NOMO-1 (cell line): ENCODE measurements around the gene ERF.
A peak's percentile ranks its signal among the peaks of the same experiment; 100 is the strongest.

ENCODE experiments used
- DNase-seq, 2 experiments: peaks; one replicate each; lab custom pipeline; 2025; ENCODE audit not compliant: unreplicated experiment in 2 of 2; lab: John Stamatoyannopoulos, UW

ERF gene

DNA sequence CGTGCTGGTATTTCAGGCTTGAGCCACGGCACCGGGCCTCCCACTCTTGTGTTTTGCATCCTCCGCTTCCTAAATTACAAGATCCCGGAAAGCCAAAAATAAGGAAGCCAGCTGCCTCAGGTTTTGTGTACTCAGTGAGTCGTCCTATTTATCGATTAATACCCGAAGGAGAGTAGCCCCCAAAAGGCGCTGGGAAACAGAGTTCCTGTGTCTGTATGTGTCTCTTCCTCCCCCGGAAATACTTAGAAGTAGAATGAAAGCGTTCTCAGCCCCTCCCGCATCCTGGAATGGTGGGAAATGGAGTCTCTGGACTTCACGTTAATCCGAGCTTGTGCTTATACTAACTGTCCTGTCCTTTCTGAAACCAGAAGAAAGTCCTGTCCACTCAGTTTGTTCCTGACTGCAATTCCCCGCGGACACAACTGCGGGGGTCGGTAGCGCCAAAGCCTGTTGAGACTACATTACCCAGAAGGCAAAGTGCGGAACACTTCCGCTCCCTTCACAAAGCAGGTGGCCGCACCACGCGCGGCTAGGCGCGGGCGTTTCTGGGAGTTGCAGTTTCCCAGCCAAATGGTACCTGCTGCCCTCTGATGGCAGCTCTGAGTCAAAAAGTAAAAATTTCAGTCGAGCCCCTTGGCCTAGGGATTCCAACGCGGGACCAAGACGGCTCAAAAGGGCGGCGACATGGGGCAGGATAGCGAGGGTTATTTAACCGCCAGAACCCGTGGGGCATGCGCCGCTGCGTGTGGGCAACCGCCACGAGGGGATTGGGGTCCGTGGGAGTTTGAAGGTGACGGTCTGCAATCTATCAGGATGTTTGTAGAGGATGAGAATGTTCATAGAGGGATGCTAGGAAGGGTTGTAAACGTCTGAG is 10.3 kb downstream of the ERF start:
- peak; percentile 95 for DNase-seq

DNA sequence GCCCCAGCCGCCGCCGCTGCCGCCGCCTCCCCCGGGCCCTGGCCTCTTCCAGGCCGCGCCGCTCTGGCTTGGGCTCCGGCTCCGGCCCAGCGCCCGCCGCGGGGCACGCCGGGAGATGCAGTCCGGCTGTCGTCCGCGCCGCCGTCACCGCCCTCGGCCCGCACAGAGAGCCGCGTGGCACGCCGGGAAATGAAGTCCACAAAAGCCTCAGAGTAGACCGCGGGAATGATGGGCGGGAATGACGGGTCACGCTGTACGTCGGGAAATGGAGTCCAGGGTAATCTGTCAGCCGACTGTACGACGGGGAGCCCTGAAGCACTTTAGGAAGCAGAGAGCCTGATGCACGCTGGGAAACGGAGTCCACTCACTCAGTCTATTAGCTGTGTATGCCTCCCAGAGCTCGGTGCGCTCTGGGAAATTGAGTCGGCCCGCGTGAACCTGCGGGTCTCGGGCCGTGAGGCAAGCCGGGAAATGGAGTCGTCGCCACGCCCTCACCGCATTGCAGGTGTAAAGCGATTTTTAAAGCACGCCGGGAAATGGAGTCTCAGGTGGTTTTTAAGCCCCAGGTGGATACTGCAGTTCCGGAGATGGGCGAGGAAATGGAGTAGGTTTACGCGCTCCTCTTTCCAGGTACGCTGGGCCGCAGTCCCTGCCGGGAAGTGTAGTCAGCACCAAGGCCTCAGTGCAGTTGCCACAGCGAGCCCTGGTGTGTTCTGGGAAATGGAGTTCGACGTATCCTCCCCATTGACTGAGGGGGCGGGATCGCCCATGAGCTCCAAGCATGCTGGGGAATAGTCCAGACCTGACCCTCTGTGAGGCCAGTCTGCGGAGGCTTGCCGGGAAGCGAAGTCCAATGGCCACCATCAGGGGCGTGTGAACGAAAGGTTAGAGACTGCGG is 12.2 kb downstream of the ERF start, which contains the start of gene GSK3A:
Gene GSK3A, minus strand, starts transcription at position 91 of the 898 bp plus-strand sequence. CDS start 137 bp downstream, outside the sequence.
- peak; percentile 97 to 99 for DNase-seq

GRCh38 chr19:42242069-42242511 is 12.8 kb downstream of the ERF start:
- no peak for DNase-seq

DNA sequence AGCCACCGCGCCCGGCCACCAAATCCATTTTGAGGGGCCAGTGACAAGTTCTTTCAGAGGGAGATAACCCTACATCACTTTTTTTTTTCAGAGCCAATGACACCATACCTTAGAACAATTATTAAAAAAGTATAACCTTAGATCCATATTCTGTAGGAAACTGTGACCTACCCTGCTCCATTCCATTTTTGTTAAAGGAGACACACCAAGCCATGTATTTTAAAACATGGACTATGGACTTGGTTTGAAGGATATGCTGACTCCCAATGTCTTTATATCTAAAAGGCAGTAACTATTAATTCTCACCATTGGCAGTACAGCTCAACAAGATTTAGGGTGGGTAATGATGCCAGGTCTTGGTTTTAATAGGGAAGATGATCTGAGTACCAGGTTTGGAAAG is 13.6 kb downstream of the ERF start:
- no peak for DNase-seq

DNA sequence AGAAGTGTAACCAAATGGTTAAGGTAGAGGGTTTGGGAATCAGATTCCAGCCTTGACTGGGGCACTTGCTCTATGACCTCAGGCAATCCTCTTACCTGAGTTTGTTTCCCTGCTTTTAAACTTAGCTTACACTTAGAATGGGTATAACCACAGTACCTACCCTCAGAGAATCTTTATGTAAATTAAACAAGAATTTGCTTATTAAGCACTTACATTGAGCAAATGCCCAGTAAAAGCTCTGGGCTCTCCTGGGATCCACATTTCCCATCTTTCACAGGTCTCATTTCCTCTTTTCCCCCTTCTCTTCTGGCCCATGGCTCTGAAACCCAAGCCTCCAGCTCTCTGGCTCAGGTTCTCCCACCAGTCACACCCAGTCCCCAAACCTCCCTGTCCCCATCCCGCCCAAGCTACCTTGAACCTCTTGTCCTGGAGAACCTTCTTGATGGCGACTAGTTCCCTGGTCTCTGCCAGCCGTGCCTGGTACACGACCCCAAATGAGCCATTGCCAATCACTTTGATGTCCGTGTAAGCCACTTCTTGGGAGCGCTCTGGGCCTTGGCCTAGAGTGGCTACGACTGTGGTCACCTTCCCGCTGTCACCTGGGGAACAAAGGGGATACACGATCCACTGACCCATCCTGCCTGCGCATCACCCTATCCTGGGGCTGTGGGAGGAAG is 15.2 kb downstream of the ERF start:
- DNase-seq = no peak

DNA sequence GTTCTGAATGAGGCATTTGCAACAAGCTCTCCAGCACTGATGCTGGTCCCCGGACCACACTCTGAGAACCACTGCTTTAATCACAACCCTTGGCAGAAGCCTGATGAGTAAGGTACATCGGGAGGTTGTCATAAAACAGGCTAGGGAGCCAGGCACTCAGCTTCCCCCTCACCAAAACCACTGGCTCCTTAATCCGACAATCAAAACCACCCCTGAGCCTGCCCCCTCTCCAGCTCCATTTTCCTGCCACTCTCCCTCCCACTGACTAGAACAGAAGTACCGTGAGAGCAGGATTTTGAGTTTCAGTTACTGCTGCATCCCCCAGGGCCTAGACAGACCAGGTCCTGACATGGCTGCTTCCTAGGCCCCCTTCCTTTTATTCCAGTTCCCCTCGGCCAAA is 19.7 kb downstream of the ERF start:
- DNase-seq = no peak

DNA sequence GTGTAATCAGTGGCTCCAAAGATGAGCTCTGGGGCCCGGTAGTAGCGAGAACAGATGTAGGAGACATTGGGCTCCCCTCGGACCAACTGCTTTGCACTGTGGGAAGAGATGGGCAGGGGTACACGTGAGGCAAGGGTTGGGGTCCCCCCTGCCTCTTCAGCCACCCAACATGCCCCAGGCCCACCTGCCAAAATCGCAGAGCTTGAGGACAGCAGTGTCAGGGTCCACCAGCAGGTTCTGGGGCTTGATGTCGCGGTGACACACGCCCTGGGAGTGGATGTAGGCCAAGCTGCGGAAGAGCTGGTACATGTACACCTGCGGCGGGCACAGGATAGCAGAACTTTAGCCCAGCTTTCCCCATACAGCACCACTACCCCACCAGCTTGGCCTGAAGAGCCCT is 20.6 kb downstream of the ERF start:
- no peak for DNase-seq

DNA sequence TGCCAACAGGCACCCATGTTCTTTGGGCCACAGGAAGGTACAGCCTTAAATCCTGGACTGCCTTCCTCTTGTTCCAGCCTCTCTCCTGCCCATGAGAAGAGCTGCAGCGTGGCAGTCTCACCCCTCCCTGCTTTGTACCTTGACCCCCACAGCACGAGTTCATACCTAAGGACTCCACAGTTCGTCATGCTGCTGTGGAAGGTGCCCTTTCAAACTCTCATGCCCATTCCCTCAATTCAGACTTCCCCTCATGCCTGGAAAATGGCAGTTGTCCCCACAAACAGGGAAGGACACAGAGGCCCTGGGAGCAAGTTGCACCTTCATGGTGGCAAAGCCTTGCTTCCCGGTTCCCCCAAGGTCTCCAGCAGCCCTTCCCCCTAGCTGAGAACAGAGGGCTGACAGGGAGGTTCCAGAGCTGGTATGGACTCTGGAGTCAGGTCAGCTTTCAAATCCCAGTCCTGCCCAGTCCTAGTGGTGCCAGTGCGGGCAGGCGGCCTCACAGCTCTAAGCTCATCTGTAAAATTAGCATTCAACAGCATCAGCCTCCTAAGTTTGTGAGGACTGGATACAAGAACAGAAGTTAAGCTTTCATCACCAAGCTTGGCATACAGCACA is 21.1 kb downstream of the ERF start:
- no peak for DNase-seq

- no peak for DNase-seq
These were observed 21.8 kb downstream of the ERF start for GRCh38 chr19:42233106-42233505.

DNA sequence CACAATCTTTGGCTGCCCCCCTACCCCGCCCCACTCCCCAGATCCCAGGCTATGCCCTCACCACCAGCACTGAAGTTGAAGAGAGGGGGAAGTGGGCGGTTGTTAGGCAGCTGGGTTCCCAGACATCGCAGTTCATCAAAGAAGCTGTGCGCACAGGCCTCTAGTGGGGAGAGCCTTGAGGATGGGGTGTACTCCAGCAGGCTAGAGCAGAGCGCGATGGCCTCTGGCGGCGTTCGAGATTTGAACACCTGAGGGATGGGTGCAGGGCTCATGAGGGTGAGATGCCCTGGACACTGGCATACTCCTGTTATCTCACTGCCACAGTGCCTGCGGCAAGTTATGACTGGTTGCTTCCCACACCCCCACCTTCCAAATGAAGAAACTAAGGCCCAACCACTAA is 22.5 kb downstream of the ERF start:
- DNase-seq = no peak

DNA sequence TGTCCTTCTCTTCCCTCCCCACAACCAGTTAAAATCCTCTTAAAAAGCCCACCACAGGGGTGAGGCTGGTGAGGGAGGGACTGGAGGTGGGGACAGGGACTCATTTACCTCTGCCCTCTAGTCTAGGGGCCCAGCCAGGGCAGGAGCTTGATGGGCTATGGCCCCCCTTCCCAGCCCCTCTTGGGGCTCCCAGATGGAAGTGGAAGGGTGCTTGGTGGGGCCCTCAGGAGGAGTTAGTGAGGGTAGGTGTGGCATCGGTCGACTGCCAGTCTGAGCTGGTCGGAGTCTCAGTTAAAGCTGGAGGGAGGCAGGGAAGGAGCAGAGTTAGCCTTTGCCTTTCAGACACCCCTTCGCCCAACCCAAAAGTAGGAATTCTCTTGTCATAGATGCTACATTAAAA is 24.4 kb downstream of the ERF start:
- DNase-seq = no peak

DNA sequence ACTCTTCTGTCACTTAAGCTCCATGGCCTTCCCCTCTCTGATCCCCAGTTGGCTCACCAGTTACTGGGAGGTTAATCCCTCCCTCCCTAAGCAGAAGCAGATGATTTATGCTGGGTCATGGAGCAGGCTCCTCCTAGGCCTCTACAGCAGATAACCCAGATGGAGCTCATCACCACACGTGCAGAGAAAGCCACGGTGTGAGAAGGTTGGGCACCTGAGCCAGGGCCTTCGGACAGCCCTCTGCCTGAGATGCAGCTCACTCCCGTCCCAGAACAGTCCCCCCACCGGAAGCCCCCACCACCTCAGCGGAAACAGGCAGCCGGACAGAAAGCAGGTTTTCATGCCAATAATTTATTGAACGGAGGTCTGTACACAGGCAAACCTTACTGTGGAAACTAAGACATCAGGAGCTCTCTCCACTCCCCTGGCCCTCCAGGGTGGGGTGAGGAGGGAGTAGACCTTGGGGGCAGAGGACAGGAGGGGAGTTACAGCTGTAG is 25.0 kb downstream of the ERF start:
- DNase-seq = no peak

DNA sequence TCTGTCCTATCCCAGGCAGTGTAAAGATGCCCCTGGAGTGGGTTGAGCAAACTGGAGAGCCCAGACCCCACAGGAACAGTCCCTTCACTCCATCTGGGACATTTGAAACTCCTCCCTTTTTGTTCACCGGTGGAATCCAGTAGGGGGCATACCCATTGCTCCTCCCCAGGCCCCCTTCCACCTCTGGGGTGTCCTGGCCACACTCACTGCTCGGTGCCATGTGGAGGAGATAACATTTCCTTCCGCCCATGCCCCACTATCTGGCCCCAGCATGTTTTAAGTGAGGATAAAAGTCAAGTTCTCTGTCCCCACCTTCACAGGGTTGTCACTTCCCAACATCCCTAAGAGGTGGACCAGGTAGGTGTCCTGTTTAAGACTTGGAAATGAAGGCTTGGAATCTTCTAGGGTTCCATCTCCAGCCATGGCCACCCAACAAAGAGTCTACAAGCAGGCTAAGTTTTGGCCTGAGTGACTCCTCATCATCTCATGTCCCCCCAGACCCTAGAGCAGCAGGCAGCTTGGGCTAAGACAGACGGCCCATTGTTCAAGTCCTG is 25.6 kb downstream of the ERF start:
- DNase-seq = no peak

- DNase-seq = no peak
These were observed 26.3 kb downstream of the ERF start for GRCh38 chr19:42228641-42229040.

GRCh38 chr19:42226886-42227285 is 28.0 kb downstream of the ERF start:
- DNase-seq = no peak

DNA sequence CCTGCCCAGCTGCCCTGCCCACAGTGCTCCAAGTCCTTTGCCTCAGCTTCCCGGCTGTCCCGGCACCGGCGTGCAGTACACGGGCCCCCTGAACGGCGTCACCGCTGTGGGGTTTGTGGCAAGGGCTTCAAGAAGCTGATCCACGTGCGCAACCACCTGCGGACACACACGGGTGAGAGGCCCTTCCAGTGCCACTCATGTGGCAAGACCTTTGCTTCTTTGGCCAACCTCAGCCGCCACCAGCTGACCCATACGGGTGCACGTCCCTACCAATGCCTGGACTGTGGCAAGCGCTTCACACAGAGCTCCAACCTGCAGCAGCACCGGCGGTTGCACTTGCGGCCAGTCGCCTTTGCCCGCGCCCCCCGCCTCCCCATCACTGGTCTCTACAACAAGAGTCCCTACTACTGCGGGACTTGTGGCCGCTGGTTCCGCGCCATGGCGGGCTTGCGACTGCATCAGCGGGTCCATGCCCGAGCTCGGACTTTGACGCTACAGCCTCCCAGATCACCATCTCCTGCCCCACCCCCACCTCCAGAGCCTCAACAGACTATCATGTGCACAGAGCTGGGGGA is 29.1 kb downstream of the ERF start:
- DNase-seq = no peak

DNA sequence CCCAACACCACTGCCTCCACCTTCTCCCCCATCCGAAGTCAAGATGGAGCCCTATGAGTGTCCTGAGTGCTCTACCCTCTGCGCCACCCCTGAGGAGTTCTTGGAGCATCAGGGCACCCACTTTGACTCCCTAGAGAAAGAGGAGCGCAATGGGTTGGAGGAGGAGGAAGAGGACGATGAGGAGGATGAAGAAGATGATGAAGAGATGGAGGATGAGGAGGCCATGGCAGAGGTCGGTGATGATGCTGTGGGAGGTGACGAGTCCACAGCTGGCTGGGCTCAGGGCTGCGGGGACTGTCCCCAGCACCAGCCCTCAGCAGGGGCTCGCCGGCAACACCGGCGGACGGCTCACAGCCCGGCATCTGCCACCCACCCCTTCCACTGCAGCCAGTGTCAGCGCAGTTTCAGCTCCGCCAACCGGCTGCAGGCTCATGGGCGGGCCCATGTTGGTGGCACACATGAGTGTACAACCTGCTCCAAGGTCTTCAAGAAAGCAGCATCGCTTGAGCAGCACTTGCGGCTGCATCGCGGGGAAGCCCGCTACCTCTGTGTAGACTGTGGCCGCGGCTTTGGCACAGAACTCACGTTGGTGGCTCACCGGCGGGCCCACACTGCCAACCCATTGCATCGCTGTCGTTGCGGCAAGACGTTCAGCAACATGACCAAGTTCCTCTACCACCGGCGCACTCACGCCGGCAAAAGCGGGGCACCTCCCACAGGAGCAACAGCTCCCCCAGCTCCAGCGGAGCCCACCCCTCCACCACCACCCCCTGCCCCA is 29.8 kb downstream of the ERF start:
- no peak for DNase-seq

DNA sequence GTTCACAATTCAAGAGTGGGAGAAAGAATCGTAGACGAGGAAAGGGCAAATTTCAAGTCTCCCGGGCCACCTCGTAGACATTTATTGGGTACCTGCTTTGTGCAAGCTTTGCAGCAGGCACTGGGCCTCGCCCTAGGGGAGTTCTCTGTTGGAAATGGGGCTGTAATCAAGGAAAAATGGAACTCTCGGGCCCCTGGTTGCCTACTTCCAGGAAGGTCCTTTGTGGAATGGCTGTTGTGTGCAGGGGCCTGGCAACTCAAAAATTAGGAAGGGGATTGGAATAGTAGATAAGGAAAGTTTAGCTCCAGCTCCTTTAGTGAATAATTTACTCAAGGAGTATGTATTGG is 34.2 kb downstream of the ERF start:
- DNase-seq = no peak
